ENCODE measurements around the gene NELL1.

The NELL1 gene

GRCh38 chr11:21069909-21070308 lies 400.5 kb downstream of the NELL1 start:
- Histone ChIP-seq H3K27me3 (ENCODE audit: insufficient read depth, low read length) (no peaks in the 10 kb centered on the region), H3K4me1 (ENCODE audit: control insufficient read depth in 1 of 2, insufficient read depth in 2 of 2, low read length in 2 of 2) (no peaks in the 10 kb centered on the region), H2AFZ (ENCODE audit: insufficient read depth, low read length, poor library complexity) (no peak overlapping the region), H3K14ac (ENCODE audit: low read length) (no peak overlapping the region), H3K4me2 (ENCODE audit: low read length) (no peak overlapping the region), H3K4me3 (ENCODE audit: low read depth, low read length) (no peak overlapping the region), H2BK12ac (ENCODE audit: low read length) (no peak overlapping the region), H3K79me2 (ENCODE audit: control insufficient read depth, insufficient read depth, low read length, poor library complexity) (no peaks in the 10 kb centered on the region), H3K9me3 (ENCODE audit: insufficient read depth, low read depth, low read length) (no peaks in the 10 kb centered on the region), H2BK120ac (ENCODE audit: insufficient read depth, low read length, poor library complexity) (no peak overlapping the region), H4K91ac (ENCODE audit: low read depth, low read length) (no peak overlapping the region), H3K4ac (ENCODE audit: low read depth, low read length) (no peak overlapping the region), H3K79me1 (ENCODE audit: low read length) (no peaks in the 10 kb centered on the region), H3K27ac (ENCODE audit: low read depth, low read length) (no peak overlapping the region), H2AK5ac (ENCODE audit: low read length) (no peak overlapping the region), H3K36me3 (ENCODE audit: control insufficient read depth in 1 of 2, insufficient read depth in 2 of 2, low read length in 2 of 2) (no peaks in the 10 kb centered on the region), H4K8ac (ENCODE audit: low read depth, low read length) (no peak overlapping the region), H3K9ac (ENCODE audit: low read length) (no peak overlapping the region), H3K23ac (ENCODE audit: low read length) (peak overlapping the region; percentile 74), H3K18ac (ENCODE audit: low read length) (no peak overlapping the region), H4K12ac (ENCODE audit: low read depth, low read length) (no peak overlapping the region), H2BK5ac (ENCODE audit: low read depth, low read length, poor library complexity) (no peak overlapping the region)
- DNase-seq = no peak
- WGBS (ENCODE audit: extremely low coverage, insufficient coverage, insufficient read length) = no CpG with 5 or more reads among the region's 5 CpGs

DNA sequence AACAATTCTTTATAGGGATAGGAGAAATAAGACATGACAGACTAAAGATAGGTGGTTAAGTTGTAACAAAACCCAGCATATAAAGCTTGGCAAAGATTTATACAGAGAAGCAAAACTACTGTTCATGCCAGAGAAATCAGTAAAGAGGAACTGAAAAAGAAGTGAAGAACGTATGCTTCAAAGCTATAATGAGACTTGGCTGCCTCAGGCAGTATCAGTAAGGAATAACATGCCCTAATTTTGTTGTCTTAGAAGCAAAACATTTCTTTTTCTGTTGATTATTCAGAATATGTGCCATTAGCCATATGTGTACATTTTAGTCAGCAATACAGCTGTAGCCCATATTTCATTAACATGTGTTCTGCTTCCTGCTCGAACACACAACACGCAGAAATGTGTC lies 403.2 kb downstream of the NELL1 start:
- Histone ChIP-seq H4K91ac (ENCODE audit: low read depth, low read length) (no peak overlapping the region), H3K23ac (ENCODE audit: low read length) (no peak overlapping the region), H4K8ac (ENCODE audit: low read depth, low read length) (no peak overlapping the region), H3K4ac (ENCODE audit: low read depth, low read length) (no peak overlapping the region), H2AK5ac (ENCODE audit: low read length) (no peak overlapping the region), H3K36me3 (ENCODE audit: control insufficient read depth in 1 of 2, insufficient read depth in 2 of 2, low read length in 2 of 2) (no peaks in the 10 kb centered on the region), H3K27me3 (ENCODE audit: insufficient read depth, low read length) (no peaks in the 10 kb centered on the region), H4K12ac (ENCODE audit: low read depth, low read length) (no peak overlapping the region), H3K4me1 (ENCODE audit: control insufficient read depth in 1 of 2, insufficient read depth in 2 of 2, low read length in 2 of 2) (no peaks in the 10 kb centered on the region), H3K14ac (ENCODE audit: low read length) (no peak overlapping the region), H3K27ac (ENCODE audit: low read depth, low read length) (no peak overlapping the region), H3K4me2 (ENCODE audit: low read length) (no peak overlapping the region), H2AFZ (ENCODE audit: insufficient read depth, low read length, poor library complexity) (no peak overlapping the region), H3K18ac (ENCODE audit: low read length) (no peak overlapping the region), H3K9me3 (ENCODE audit: insufficient read depth, low read depth, low read length) (no peaks in the 10 kb centered on the region), H3K79me1 (ENCODE audit: low read length) (no peaks in the 10 kb centered on the region), H3K9ac (ENCODE audit: low read length) (no peak overlapping the region), H2BK12ac (ENCODE audit: low read length) (no peak overlapping the region), H3K79me2 (ENCODE audit: control insufficient read depth, insufficient read depth, low read length, poor library complexity) (no peaks in the 10 kb centered on the region), H3K4me3 (ENCODE audit: low read depth, low read length) (no peak overlapping the region), H2BK120ac (ENCODE audit: insufficient read depth, low read length, poor library complexity) (no peak overlapping the region), H2BK5ac (ENCODE audit: low read depth, low read length, poor library complexity) (no peak overlapping the region)
- WGBS (ENCODE audit: extremely low coverage, insufficient coverage, insufficient read length) = no CpG with 5 or more reads among the region's 3 CpGs
- no peak for DNase-seq

DNA sequence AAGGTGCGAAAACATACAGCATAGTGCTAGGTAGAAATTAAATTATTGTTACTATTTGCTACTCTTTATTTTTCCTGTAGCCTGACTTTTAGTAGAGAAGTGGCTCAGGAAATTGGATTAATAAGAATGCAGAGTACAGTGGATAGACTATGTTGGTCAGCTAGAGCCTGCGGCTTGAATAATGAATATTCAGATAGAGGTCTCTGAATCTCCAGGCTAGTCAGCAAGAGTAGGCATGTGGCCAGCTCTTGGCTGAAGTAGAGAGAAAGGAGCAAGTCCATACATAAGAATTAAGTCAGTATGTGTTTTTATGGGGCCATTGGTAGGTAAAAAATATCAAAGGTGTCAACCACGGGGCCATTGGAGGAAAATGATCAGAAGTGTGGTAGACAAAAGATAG lies 413.5 kb downstream of the NELL1 start:
- no peak overlapping the region for H2AK5ac ChIP-seq (ENCODE audit: low read length)
- no peak overlapping the region for H3K27ac ChIP-seq (ENCODE audit: low read depth, low read length)
- H3K4me1 ChIP-seq (ENCODE audit: control insufficient read depth in 1 of 2, insufficient read depth in 2 of 2, low read length in 2 of 2) = no peaks in the 10 kb centered on the region
- DNase-seq = no peak
- no peaks in the 10 kb centered on the region for H3K9me3 ChIP-seq (ENCODE audit: insufficient read depth, low read depth, low read length)
- no peak overlapping the region for H2BK120ac ChIP-seq (ENCODE audit: insufficient read depth, low read length, poor library complexity)
- H2BK5ac ChIP-seq (ENCODE audit: low read depth, low read length, poor library complexity) = no peak overlapping the region
- no peak overlapping the region for H4K8ac ChIP-seq (ENCODE audit: low read depth, low read length)
- H3K18ac ChIP-seq (ENCODE audit: low read length) = no peak overlapping the region
- H3K4me2 ChIP-seq (ENCODE audit: low read length) = no peak overlapping the region
- no peaks in the 10 kb centered on the region for H3K36me3 ChIP-seq (ENCODE audit: control insufficient read depth in 1 of 2, insufficient read depth in 2 of 2, low read length in 2 of 2)
- no peak overlapping the region for H2BK12ac ChIP-seq (ENCODE audit: low read length)
- no peak overlapping the region for H3K23ac ChIP-seq (ENCODE audit: low read length)
- H4K91ac ChIP-seq (ENCODE audit: low read depth, low read length) = no peak overlapping the region
- H3K79me1 ChIP-seq (ENCODE audit: low read length) = no peaks in the 10 kb centered on the region
- no peak overlapping the region for H3K9ac ChIP-seq (ENCODE audit: low read length)
- WGBS (ENCODE audit: extremely low coverage, insufficient coverage, insufficient read length) = no CpG with 5 or more reads among the region's 3 CpGs
- H3K79me2 ChIP-seq (ENCODE audit: control insufficient read depth, insufficient read depth, low read length, poor library complexity) = no peaks in the 10 kb centered on the region
- H2AFZ ChIP-seq (ENCODE audit: insufficient read depth, low read length, poor library complexity) = no peak overlapping the region
- H3K14ac ChIP-seq (ENCODE audit: low read length) = no peak overlapping the region
- H3K4ac ChIP-seq (ENCODE audit: low read depth, low read length) = no peak overlapping the region
- H3K27me3 ChIP-seq (ENCODE audit: insufficient read depth, low read length) = no peaks in the 10 kb centered on the region
- H4K12ac ChIP-seq (ENCODE audit: low read depth, low read length) = no peak overlapping the region
- no peak overlapping the region for H3K4me3 ChIP-seq (ENCODE audit: low read depth, low read length)

DNA sequence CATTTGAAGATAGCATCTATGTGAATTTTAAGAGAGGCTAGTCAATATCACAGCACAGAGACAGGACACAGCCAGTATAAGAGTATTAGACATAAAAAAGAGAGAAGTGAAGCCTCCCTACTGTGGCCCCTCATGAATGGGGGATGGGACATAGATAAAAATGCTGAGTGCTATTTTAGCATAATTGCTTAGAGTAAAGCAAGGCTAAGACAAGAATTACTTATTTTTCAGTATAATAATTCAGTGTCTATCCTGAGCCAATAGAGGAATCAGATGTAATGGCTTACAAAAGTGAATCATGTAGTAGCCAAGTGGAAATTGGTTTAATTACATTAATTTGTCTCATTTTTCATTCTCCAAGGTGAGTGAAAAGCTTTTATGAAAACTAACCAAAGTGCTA lies 419.5 kb downstream of the NELL1 start:
- H4K91ac ChIP-seq (ENCODE audit: low read depth, low read length) = no peak overlapping the region
- DNase-seq = no peak
- no peak overlapping the region for H3K14ac ChIP-seq (ENCODE audit: low read length)
- H3K4me2 ChIP-seq (ENCODE audit: low read length) = no peak overlapping the region
- H3K4me3 ChIP-seq (ENCODE audit: low read depth, low read length) = no peak overlapping the region
- H3K4ac ChIP-seq (ENCODE audit: low read depth, low read length) = no peak overlapping the region
- H4K8ac ChIP-seq (ENCODE audit: low read depth, low read length) = no peak overlapping the region
- H2AFZ ChIP-seq (ENCODE audit: insufficient read depth, low read length, poor library complexity) = no peak overlapping the region
- H3K23ac ChIP-seq (ENCODE audit: low read length) = no peak overlapping the region
- no peaks in the 10 kb centered on the region for H3K36me3 ChIP-seq (ENCODE audit: control insufficient read depth in 1 of 2, insufficient read depth in 2 of 2, low read length in 2 of 2)
- no peak overlapping the region for H2BK12ac ChIP-seq (ENCODE audit: low read length)
- no peaks in the 10 kb centered on the region for H3K27me3 ChIP-seq (ENCODE audit: insufficient read depth, low read length)
- no peaks in the 10 kb centered on the region for H3K9me3 ChIP-seq (ENCODE audit: insufficient read depth, low read depth, low read length)
- no peak overlapping the region for H2AK5ac ChIP-seq (ENCODE audit: low read length)
- no peak overlapping the region for H3K18ac ChIP-seq (ENCODE audit: low read length)
- H3K27ac ChIP-seq (ENCODE audit: low read depth, low read length) = no peak overlapping the region
- no peak overlapping the region for H2BK120ac ChIP-seq (ENCODE audit: insufficient read depth, low read length, poor library complexity)
- no peaks in the 10 kb centered on the region for H3K79me1 ChIP-seq (ENCODE audit: low read length)
- no peaks in the 10 kb centered on the region for H3K4me1 ChIP-seq (ENCODE audit: control insufficient read depth in 1 of 2, insufficient read depth in 2 of 2, low read length in 2 of 2)
- no peak overlapping the region for H4K12ac ChIP-seq (ENCODE audit: low read depth, low read length)
- H3K79me2 ChIP-seq (ENCODE audit: control insufficient read depth, insufficient read depth, low read length, poor library complexity) = no peaks in the 10 kb centered on the region
- no peak overlapping the region for H3K9ac ChIP-seq (ENCODE audit: low read length)
- no peak overlapping the region for H2BK5ac ChIP-seq (ENCODE audit: low read depth, low read length, poor library complexity)

DNA sequence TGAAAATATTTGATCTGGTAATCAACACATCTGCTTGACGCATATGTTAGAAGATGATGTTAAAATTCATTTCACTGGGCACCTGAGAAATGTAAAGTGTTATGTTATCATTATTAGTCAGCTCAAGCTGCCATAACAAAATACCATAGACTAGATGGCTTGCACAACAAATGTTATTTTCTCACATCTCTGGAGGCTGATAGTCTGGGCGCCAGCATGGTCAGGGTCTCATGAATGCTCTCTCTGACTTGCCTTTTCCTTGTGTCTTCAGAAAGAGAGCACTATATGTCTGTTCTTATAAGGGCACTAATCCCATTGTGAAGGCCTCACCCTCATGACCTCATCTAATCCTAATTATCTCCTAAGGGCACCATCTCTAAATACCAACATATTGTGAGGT lies 435.3 kb downstream of the NELL1 start:
- no peak overlapping the region for H2BK5ac ChIP-seq (ENCODE audit: low read depth, low read length, poor library complexity)
- DNase-seq = peak; percentile 75 to 86
- no peaks in the 10 kb centered on the region for H3K9me3 ChIP-seq (ENCODE audit: insufficient read depth, low read depth, low read length)
- H3K4me3 ChIP-seq (ENCODE audit: low read depth, low read length) = no peak overlapping the region
- no peak overlapping the region for H3K9ac ChIP-seq (ENCODE audit: low read length)
- H3K79me1 ChIP-seq (ENCODE audit: low read length) = no peaks in the 10 kb centered on the region
- no peak overlapping the region for H4K8ac ChIP-seq (ENCODE audit: low read depth, low read length)
- H3K18ac ChIP-seq (ENCODE audit: low read length) = no peak overlapping the region
- H3K4me2 ChIP-seq (ENCODE audit: low read length) = no peak overlapping the region
- H2BK120ac ChIP-seq (ENCODE audit: insufficient read depth, low read length, poor library complexity) = no peak overlapping the region
- no CpG with 5 or more reads among the region's 2 CpGs for WGBS (ENCODE audit: extremely low coverage, insufficient coverage, insufficient read length)
- no peak overlapping the region for H3K14ac ChIP-seq (ENCODE audit: low read length)
- no peak overlapping the region for H2AFZ ChIP-seq (ENCODE audit: insufficient read depth, low read length, poor library complexity)
- H4K12ac ChIP-seq (ENCODE audit: low read depth, low read length) = no peak overlapping the region
- H3K4ac ChIP-seq (ENCODE audit: low read depth, low read length) = no peak overlapping the region
- no peak overlapping the region for H2BK12ac ChIP-seq (ENCODE audit: low read length)
- no peaks in the 10 kb centered on the region for H3K4me1 ChIP-seq (ENCODE audit: control insufficient read depth in 1 of 2, insufficient read depth in 2 of 2, low read length in 2 of 2)
- H3K36me3 ChIP-seq (ENCODE audit: control insufficient read depth in 1 of 2, insufficient read depth in 2 of 2, low read length in 2 of 2) = no peaks in the 10 kb centered on the region
- H4K91ac ChIP-seq (ENCODE audit: low read depth, low read length) = no peak overlapping the region
- H3K27me3 ChIP-seq (ENCODE audit: insufficient read depth, low read length) = no peaks in the 10 kb centered on the region
- no peak overlapping the region for H3K23ac ChIP-seq (ENCODE audit: low read length)
- H3K79me2 ChIP-seq (ENCODE audit: control insufficient read depth, insufficient read depth, low read length, poor library complexity) = no peaks in the 10 kb centered on the region
- no peak overlapping the region for H3K27ac ChIP-seq (ENCODE audit: low read depth, low read length)
- no peak overlapping the region for H2AK5ac ChIP-seq (ENCODE audit: low read length)

All from trophoblast cell (in vitro differentiated cells and primary cell).